Retinal pigment epithelial cell (primary cell): ENCODE data around the gene HES4.

Source experiments
- DNase-seq: peaks from one replicate; pipeline ENCODE4 v3.0.0-alpha.2; 2010; ENCODE audit warnings: low read depth
- H3K4me3 ChIP-seq: 2 replicates; pipeline ENCODE4 v1.5.1; 2011; ENCODE audit warnings: mild to moderate bottlenecking, low read length, control low read depth, moderate library complexity
- TF ChIP-seq, protein P1 (sequence below): conservative IDR thresholded peaks from 2 replicates; pipeline ENCODE4 v1.5.1; 2011; ENCODE audit warnings: low read depth, low read length, control low read depth, inconsistent platforms

Gene HES4

DNA sequence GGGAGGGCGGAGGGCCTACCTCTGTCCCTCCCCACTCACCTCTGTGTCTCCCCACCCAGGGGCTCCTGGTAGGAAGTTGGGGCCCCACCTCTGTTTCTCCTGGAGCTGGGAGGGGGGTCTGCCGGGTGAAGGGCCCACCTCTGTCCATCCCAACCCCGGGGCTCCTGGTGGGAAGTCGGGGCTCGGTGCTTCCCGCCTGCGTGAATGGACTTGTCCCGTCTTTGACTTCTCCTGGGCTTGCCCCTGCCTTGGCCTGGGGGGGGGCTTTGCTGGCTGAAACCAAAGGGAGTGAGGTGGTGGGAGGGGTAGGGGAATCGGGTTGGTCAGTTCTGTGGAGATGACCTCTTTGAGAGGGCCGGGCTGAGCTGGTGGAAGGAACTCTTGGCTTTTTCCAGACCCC lies 25.8 kb upstream of the HES4 start:
- TF ChIP-seq, protein P1, sequence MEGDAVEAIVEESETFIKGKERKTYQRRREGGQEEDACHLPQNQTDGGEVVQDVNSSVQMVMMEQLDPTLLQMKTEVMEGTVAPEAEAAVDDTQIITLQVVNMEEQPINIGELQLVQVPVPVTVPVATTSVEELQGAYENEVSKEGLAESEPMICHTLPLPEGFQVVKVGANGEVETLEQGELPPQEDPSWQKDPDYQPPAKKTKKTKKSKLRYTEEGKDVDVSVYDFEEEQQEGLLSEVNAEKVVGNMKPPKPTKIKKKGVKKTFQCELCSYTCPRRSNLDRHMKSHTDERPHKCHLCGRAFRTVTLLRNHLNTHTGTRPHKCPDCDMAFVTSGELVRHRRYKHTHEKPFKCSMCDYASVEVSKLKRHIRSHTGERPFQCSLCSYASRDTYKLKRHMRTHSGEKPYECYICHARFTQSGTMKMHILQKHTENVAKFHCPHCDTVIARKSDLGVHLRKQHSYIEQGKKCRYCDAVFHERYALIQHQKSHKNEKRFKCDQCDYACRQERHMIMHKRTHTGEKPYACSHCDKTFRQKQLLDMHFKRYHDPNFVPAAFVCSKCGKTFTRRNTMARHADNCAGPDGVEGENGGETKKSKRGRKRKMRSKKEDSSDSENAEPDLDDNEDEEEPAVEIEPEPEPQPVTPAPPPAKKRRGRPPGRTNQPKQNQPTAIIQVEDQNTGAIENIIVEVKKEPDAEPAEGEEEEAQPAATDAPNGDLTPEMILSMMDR, result no peak
- H3K4me3 ChIP-seq, result no peak overlapping the region
- DNase-seq, result no peak

DNA sequence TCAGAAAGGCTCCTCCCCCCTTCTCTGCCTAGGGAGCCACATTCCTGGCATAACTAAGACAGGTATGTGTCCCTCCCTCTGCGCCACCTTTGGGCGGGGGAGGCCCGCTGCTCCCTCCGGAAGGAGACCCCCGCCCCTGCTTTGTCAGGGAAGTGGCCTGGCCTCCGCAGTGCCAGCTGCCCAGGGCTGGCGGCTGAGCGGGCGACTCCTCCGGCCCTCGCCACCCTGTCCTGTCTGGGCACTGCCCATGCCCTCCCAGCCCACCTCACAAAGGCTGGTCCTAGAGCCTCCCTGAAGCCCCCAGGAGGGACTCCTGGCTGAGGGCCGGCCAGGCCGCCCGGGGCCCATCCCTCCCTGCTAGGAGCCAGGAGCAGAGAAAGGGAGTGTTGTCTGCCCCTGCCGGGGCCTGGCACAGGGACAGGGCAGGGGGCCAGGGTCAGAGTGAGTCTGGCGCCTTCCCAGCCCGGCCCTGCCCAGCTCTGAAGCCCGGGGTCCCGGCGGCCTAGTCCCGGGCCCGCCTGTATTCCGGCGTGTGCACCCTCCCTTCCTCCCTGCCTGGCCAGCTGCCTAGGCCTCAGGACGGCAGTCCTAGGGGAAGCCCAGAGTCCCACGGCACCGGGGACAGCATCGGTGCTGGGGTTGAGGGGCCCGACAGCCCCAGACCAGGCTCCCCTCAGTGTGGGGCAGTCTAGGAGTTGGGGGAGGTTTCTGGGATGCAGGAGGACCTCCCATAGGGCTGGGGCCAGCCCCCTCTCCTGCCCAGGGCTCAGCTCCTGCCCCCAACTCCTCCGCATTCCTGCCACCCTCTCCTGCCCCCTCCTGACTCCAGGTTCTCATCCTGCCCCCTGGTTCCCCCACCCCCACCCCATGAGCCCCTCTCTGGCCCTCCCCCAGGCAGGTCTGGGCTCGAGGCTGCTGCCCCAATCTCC lies 25.1 kb upstream of the HES4 start:
- peak overlapping the region; percentile 36 for H3K4me3 ChIP-seq
- TF ChIP-seq, protein P1, result no peak
- peak; percentile 62 for DNase-seq

DNA sequence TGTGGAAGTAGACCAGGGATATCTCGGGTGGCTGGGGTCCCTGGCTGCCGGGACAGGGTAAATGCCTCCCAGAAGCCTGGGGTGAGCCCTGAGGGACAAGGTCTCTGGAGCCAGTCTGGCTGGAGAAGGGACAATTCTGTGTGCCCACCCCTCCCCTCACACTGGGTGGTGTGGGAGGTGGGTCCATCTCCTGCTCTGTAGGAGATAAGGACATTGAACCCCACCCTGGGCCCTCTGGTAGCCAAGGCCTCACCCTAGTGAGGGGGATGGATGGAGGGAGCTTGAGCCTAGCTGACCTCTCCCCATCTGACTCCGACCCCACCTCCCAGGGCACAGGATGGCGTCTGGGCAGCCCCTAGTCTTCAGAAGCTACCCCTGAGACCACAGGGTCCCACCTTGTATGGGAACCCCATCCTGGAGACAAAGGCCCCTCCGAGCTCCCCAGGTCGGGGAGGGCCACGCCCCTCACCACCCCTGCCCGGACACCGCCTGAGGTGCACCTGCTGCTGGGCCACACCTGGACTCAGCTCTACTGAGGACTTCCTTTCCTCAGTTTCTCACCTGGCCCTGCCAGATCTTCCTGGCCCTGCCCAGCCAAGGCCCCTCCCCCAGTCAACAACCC lies 24.4 kb upstream of the HES4 start:
- DNase-seq, result no peak
- peak overlapping the region; percentile 10 for H3K4me3 ChIP-seq
- TF ChIP-seq, protein P1, result no peak

DNA sequence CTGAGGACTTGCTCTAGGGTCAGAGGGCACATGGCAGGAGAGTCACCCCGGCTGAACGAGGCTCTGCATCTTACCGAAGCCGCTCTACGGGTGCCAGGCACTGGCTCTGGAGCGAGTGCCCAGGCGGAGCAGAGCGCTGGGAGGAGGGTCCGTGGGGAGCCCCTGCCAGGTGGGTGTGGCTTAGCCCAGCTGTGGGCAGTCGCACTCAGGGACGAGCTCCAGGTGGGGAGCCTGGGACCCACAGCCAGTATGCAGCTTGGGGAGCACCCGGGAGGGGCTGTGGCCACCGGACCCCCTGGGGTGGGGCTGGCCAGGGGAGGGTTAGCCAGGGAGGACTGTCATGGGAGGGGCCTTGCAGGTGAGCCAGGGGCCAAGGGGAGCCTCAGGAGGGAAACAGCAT lies 23.8 kb upstream of the HES4 start:
- TF ChIP-seq, protein P1, result no peak
- H3K4me3 ChIP-seq, result peak overlapping the region; percentile 10
- no peak for DNase-seq

DNA sequence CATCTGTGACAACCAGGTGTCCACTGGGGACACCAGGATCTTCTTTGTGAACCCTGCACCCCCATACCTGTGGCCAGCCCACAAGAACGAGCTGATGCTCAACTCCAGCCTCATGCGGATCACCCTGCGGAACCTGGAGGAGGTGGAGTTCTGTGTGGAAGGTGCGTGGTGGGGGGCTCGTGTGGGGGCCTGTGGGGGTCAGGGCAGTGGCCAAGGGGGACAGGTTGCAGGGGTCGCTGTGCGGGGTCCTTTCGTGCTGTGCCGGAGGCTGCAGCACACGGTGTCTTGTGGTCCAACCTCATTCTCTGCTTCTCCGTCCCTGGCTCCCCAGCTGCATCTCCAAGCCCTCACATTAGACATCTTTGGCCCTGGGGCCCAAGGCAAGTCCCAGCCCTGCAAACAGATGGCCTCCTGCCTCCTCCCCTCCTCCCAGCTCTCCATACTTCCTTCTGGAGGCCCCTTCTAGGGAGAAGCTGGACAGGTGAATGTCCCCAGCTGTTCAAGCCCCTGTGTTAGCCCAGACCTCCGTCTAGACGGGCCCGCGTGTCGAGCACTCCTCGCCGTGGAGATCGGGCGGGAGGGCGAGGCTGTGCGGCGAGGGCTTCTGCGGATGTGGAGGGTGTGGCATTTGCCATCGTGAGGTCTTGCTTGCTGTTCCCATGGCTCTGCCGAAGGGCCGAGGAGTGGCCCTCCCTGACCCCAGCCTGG lies 22.6 kb upstream of the HES4 start:
- no peak for DNase-seq
- no peak overlapping the region for H3K4me3 ChIP-seq
- TF ChIP-seq, protein P1, result no peak

DNA sequence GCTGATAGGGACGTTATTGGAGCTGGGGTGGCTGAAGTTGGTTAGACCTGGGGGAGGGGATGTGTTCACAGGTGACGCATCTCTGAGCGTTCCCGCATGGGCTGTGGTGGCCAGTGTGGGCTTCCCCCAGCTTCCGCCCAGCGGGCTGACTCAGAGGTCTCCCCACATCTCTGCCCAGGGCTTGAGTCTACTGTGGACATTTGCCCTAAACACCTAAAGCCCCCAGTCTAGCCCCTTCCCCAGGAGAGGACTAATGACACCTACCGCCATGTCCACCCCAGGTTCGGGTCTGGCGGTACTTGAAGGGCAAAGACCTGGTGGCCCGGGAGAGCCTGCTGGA lies 22.0 kb upstream of the HES4 start:
- TF ChIP-seq, protein P1, result no peak
- no peak for DNase-seq
- H3K4me3 ChIP-seq, result peak overlapping the region; percentile 72
